T-helper 1 cell (primary cell): ENCODE data around the gene TBR1.

ENCODE experiments used
- DNase-seq, 5 donors: peaks; one replicate each; pipeline ENCODE4 v3.0.0-alpha.2; 2012 to 2020

Gene TBR1

GRCh38 chr2:161427664-161428587 is 11.8 kb downstream of the TBR1 start:
- DNase-seq: no peak

- DNase-seq: no peak
These were observed 14.3 kb downstream of the TBR1 start for GRCh38 chr2:161430386-161430785.

DNA sequence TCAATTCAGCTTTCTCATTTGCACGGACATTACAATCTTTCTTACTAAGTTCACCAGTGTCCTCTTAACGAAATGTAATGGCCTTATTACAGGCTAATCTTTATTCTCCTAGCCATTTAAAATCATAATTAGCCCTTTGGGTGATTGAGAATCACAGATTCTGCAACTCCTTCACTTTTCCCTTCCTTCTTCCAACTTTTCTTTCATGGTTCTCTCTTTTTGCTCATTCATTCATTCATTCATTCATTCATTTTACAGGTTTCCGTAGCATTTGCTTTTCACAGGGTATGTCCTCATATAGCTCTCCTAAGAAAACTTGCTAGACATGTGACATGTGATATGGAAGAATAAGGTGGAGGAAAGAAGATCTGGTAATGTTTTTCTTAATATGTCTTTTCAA is 16.0 kb downstream of the TBR1 start:
- no peak for DNase-seq

DNA sequence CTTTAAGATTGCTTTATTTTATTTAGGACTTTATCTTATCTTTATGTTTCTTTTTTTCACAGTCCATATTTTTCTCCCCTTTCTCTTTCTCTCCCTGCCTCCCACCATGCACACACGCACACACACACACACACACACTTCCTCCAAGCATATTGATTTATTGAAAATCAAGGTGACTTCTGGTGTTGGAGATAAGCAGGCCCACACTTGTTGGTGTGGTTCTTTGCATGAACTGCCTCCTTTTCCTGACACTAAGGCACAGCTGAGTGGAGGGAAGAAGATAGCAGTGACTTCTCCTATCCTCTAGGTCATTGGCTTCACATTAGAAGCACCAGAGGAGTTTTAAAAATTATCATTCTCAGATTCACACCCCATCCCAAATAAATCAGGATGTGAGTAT is 18.0 kb downstream of the TBR1 start:
- DNase-seq: no peak

DNA sequence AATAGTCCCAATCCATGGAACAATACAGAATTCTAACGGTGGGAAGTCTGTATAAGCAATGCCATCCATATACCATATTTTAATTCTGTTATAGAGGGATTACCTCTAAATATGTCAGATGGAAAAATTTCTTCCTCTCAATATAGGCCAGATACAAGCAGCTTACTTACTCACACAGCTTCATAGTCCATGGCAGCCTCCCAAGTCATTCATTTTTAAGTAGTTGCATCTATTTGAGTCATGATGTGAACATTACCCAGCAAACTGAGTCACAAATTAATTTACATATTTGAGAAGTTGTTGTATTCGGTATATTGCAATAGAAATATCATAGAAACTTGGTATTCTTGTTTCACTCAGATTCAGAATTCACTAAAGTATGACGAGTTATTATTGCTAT is 20.3 kb downstream of the TBR1 start:
- no peak for DNase-seq

DNA sequence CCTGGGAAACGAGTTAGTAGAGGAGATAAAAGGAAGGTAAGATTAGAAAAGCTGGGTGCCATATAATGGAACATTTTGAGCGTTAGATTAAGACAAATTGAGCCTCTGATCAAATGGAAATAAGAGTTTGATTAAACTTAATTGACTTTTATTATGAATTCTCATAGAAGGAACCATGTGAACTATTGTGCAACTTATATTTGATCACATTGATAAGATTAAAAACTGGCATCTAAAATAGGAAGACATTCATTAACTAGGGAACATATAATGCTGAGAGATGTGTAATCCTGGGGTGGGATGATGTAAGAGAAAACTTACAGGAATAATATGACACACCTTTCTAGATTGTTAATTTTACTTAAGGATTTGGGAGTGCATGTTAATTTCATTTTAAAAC is 22.5 kb downstream of the TBR1 start:
- DNase-seq: no peak

GRCh38 chr2:161445097-161445496 is 29.0 kb downstream of the TBR1 start:
- no peak for DNase-seq

- no peak for DNase-seq
These were observed 32.3 kb downstream of the TBR1 start for GRCh38 chr2:161448431-161448830.

GRCh38 chr2:161471631-161472030 is 55.5 kb downstream of the TBR1 start:
- no peak for DNase-seq

DNA sequence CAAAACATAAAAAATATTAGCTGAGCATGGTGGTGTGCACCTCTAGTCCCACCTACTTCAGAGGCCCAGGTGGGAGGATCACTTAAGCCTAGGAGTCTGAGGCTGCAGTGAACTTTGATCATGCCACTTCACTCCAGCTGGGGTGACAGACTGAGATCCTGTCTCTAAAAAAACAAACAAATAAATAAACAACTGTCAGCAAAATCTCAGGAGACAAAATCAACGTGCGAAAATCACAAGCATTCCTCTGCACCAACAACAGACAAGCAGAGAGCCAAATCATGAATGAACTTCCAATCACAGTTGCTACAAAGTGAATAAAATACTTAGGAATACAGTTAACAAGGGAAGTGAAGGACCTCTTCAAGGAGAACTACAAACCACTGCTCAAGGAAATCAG is 58.8 kb downstream of the TBR1 start:
- no peak for DNase-seq
